SHP77 (cell line): ENCODE data around the gene HOXB6.

Source experiments
- DNase-seq, 2 experiments: peaks; one replicate each; lab custom pipeline; 2025; lab: John Stamatoyannopoulos, UW

Gene HOXB6

DNA sequence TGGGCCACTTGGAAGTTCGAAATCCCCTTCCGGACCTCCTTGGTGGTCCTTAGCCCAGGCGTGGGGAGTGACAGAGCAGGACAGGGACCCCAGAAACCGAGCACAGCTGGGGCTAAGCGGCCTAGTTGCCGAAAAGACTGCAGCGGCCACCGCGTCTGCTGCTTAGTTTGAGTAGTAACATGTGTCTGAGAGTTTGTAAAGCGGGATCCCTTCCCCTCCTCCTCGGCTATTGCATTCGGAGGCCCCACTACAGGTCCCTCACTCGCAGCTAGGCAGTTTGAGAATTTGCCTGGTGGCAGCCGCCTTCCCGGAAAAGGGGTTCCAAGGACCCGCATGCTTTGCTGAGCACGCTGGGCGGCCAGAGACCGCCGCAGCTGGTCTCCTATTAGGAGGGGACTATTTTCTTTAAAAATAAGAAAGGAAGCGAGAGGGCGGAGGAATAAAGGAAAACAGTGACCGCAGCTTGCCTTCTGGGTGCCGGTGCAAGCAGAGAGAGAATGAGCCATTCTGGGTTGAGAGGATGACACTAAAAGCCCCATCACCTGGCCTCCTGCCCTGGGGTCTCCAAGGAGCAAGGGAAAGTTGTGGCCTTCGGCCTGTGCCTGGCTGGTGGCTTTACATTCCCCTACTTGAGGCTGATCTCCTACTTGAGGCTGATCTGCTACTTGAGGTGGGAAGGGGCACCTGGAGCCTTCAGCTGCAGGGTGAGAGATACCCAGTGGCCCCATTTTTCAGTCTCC, 10.1 kb downstream of the HOXB6 start:
- no peak for DNase-seq

DNA sequence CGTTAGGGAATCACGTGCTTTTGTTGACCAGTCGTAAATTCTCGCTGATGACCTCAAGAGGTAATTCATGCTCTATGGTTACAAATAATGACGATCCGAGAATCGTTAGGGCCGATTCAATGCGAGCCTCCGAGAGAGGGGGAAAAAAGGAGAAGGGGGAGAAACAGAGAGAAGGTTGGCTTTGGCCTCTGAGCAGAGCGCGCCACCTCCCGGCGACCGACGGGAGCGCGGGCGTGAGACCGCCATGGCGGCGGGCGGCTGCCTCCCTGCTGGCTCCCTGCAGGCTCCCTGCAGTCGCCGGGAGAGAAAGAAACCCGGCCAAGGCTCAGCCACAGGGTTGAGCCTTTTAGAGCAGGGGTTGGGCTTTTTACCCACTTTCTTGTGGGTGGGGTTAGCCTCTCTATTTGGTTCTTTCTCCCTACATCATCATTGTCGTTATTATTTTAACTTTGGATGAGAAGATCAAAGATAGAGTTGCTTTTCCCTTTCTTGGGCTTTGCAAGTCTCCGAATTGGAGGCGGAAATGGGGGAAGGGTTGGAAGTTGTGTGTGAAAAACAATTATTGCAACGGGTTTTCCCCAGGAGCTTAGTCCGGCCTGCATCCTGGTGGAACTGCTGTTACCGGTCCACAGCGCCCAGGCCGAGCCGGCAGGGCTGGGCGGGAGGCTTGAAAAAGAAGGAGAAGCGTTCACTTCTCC, 10.8 kb downstream of the HOXB6 start:
- DNase-seq: peak; percentile 95 to 99

DNA sequence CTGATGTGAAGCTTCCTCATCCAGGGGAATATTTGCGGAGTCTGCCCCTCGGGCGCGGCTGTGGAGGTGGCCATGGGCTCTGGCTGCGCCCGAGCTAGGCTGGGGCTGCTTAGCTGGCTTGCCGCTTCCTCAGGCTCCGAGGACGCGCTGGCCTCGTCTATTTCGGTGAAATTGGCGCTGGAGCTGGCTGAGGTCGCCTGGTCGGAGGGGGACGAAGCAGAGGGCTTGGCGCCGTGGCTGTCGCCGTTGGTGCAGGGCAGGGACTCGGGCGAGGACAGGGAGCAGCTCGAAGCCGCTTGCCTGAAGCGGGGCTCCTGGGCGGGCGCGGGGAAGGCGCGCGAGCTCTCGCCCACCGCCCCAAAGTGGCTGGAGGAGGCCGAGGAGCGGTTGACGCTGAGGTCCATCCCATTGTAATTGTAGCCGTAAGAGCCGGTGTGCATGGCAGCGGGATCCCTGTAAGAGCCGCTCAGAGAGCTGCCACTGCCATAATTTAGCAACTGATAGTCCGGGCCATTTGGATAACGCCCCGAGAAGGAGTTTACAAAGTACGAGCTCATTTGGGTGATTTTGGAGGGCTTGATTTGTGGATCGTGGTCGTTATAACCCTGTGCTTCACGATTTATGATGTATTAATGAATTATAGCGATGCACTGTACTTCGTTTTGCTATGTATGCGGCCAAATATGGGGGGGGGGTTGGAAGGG, 11.5 kb downstream of the HOXB6 start, which contains the start of gene HOXB5:
Gene HOXB5, minus strand, starts transcription at position 654 of the 704 bp plus-strand sequence. Its CDS starts 97 bp downstream, at position 557.
- DNase-seq: peak; percentile 75 to 77

DNA sequence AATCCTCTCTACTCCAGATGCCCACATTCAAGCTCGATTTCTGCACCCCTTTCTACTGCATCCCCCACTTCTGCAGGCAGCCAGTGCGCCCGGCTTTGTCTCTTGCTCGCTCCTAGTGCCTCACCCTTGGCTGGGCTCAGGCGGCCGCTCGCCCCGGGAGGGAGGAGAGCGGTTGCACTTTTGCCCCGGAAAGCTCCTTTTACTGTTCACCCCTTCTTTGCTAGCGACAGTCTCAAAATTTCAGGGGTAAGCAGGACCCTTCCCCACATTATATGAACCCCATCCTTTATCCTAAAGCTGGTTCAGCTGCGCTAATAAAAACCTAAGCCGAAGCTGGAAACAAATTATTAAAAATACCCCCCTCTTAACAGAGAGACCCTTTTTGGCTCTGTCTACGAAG, 12.2 kb downstream of the HOXB6 start:
- DNase-seq: peak in 1 of 2 experiments; percentile 26

DNA sequence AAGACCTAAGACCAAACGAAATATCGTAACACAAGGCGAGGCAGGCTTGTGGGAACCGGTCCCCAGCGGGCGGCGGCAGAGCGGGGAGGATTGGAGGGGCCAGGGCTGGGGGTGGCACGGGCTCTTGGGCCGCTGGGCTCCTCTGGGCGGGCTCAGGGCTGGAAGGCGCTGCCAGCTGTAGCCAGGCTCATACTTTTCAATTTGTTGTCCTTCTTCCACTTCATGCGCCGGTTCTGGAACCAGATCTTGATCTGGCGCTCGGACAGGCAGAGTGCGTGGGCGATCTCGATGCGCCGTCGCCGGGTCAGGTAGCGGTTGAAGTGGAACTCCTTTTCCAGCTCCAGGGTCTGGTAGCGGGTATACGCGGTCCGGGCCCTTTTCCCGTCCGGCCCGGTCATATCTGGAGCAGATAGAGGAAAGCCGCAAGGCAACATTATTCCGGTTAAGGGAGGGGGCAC, 12.7 kb downstream of the HOXB6 start:
- peak in 1 of 2 experiments; percentile 28 for DNase-seq

DNA sequence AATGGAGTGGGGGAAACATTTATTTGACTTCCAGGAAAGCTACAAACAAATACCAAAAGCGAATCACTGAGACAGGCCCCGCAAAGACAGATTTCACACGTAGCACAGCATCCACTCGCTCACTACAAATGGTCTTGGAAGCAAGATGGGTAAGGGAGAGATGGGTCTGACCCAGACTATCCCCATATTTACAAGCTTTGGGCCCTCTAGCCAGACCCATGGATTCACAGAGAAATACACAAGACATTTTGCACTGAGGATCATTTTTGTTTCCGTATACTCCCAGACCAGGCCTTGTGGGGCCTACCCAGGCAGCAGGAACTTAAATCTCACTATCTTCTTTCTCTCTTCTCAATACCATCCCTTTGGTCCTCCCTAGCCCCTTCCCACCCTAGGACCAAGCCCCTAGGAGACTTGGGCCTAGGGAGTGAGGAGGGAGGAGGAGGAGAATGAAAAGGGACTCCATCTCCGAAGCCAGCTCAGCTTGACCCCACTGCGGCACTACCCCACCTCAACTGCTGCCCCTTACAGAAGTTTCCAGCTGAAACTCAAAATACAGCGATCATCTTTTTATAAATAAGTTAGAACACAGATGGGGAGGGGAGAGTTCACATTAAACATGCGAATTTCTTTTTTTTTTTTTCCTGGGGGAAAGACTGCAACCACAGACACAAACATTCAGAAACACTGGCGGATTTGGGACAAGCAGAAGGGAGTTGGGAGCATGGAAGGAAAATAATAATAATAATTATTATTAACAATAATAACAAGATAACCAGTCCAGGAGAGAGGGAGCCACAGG, 13.3 kb downstream of the HOXB6 start:
- DNase-seq: no peak

DNA sequence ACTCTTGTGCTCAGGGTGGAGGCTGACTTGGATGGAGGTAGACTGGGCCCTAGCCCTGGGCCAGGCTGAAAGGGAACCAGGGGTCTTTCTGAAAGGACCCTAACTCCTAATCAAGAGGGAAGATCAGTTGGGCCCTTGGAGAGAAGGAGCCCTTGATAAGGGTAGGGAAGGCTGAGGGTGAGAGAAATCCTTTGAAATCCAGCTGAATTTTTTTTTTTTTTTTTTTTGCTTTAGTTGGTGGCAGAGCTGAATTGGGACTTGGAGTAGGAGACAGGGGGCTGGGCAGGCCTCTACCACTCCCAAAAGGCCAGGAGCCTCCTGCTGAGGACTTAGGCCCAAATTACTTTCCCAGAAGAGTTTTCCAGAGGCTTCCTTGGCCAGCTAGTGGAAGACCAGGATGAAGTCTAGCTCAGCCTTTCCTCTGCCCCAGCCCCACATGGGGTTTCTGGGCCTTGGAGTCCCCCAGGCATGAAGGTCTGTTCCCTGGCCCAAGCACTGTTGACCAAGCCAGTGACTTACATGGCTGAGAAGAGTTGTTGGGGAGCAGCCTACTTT, 14.1 kb downstream of the HOXB6 start:
- DNase-seq: no peak

DNA sequence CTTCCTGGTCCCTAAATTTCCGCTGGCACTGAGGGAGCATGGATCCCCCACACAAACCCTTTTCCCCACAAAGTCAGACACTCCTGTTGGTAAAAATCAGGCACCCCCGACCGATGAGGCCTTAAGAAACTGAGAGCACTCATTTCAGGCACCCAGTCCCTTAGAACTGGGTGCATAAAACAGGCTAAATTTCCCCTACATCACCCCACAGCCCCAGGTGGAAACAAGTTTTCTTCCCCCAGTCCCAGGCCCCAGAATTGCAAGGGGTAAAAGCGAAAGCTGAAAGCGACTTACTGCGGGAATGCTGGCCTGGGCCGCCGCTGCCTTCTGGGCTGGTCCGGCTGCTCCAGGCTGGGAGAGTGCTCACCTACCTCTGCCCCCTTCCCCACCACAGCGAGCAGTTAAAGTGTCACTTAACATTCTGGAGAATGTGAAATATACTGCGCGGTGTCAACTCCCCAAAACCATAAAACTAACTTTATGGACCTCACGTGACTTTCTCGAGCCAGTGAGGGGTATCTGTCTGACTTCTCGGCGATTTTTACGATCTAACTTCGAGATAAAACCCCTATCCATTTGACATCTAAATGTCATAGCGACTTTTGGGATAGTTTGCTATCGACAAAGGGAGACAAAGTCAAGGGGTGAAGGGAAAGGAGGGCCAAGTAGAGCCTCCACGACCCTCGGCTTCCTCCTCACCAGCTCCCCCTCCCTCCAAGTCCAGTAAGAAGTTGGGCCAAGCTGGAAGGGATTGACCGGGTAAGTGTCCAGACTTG, 14.8 kb downstream of the HOXB6 start, which contains the start of gene HOXB3:
Gene HOXB3, minus strand, starts transcription at position 411 of the 776 bp plus-strand sequence. CDS start 37,767 bp downstream, outside the sequence.
- peak in 1 of 2 experiments; percentile 32 for DNase-seq

DNA sequence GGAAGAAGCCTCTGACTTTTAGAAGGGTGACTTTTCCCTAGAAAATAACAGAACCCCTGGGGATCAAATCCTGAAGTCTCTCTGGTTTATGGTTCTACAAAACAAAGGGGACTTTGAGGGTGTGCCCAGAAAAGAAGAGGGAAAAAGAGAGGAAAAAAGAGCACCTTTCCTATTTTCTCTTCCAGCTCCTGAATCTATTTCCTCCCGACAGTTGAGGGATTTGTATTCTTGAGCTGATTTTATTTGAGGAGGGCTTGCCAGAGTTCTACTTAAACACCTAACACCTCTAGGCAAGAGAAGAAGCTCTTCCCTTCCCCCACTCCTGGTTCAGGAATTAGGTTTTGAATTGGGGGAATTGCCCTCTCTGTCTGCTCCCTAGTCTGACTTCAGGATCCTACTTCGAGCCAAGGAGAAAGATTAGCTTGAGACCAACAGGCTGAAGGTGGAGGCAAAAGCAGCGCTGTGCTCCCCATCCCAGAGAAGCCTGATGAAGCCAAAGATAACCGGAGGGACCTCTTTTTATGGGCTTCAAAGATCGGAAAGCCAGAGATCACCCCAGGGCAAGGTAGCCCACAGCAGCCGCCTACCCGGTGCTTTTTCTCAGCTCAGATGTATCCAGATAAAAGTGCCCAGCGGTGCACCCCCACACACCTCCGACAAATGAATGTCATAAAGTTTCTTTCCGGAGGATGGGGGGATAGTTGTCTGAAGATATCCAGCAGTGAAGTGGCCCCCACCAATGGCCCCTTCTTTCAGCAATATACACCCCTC, 15.5 kb downstream of the HOXB6 start:
- no peak for DNase-seq

DNA sequence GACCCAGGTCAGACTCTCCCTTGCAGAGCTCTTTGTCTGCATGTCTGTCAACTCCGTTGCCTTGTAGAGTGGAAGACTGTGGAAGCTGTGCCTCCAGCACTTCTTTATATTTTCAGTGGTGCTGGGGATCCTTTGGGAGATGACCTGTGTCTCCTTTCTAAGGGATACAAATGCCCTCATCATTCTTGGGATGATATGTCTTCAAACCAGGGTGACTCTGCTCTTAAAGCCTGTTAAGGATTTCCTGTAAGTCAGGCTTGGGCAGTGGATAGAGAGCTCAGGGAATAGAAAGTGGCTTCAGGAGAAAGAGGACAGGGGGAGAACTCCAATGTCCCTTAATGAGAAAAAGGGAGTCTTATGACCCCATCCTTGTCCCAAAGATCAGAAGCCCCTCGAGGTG, 16.3 kb downstream of the HOXB6 start:
- DNase-seq: no peak

DNA sequence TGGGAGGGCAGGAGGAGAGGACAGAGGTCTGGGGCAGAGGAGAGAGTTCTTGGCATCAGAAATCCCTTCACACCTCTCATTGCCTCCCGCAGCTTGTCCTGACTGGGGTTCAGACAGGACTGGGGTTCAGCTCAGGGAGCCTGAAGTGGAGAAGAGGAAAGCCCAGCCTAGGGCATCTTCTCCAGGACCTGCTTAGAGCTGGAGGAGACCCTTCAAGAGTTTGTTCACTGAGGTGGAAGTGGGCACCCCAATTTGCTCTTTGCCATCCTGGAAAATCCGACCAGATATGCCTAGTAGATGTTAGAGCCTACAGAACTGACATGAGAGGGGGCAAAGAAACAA, 16.7 kb downstream of the HOXB6 start:
- no peak for DNase-seq

DNA sequence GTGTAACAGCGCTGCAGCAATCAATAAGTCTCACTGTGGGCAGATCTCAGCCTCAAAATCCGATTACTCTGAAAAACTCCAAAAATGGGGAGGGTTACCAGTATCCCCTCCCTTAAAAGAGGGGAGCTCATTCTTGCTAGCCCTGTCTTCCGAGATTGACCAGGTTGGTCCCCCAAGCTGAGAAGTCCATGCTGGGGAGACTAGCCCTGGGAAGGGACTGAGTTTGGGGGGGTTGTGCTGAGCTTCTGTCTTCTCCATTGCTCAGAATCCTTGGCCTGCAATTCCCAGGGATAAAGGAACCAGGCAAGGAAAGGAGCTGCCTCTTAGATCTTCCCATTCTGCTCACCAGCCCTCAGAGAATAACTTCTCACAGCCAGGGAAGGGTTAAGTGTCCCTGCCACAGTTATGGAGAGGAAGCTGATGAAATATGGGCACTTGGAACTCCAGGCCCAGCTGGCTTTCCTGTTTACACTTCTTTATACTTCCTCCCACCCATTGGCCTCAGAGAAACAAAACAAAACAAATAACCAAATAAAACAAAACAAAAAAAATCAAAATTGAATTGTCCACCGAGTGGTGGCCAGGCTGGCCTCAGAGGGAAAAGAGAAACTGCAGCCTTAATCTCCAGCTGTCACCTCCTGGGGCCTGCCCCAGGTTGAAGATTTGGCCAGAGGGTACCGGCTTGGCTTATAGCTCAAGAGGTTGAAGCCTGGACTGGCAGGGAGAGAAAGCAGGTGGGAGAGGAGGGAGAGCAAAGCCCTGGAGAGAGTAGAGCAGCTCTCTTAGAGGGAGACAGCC, 17.3 kb downstream of the HOXB6 start:
- DNase-seq: peak; percentile 93 to 95

DNA sequence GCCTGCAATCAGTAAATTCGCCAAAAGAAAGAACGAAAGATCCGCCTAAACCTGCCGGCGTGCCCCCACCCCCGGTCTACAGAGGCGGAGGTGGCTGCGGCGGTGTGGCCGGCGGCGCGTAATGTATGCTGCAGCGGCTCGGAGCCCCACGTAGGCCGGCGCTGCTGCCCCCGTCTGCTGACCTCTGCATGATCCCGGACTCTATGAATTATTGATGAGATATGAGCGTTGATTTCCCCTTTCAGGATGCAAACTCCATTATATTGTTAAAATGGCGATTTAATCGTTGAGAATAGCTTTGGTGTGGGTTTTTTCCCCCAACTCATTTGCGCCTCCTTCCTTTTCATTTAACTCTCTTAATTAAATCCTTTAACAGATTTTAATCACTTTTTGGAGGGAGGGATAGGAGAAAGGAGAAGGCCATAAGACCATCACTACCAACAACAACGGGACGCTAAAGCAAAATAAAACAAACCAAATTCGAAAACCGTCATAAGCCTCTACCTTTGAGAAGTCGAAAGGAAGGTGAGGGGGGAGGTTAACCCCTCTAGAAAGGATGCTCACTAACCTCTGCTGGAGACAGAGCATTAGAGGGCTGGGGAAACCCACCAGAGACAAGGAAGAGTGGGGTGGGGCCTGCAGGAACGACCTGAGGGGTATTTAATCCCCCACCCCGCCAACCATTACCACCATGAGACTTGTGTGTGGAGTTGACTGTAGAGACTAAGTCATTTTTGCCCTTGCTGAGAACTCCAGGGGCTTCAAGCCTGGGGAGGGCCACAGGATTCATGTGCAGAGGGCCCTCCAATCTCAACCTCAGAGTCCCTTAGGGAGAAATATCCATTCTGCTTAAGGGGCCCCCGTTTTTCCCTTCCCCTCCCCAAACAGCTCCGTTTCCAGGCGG, 18.2 kb downstream of the HOXB6 start:
- DNase-seq: peak; percentile 54 to 63

DNA sequence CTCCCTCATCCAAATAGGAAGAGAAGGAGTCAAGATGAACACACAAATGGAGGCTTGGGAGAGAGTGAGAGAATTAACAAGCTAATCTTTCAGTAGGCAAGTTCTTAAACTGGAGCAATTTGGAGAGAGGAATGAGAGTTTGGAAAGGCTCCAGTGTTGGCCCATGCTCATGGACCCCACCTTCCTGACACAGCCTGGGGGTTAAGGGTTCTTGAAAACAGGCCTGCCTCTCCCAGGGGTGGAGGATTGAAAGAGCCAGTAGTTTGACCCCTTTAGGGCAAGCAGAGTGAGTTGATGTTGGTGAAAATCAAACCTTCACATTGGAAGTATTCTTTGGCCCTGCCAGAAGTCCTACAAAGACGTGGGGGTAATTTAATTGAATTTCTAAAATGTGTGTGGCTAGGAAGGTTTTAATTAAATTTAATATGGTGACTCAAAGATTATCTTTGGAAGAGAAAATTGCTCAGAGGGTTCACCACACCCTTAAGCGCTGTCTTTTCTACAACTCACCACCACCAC, 20.5 kb downstream of the HOXB6 start:
- no peak for DNase-seq

DNA sequence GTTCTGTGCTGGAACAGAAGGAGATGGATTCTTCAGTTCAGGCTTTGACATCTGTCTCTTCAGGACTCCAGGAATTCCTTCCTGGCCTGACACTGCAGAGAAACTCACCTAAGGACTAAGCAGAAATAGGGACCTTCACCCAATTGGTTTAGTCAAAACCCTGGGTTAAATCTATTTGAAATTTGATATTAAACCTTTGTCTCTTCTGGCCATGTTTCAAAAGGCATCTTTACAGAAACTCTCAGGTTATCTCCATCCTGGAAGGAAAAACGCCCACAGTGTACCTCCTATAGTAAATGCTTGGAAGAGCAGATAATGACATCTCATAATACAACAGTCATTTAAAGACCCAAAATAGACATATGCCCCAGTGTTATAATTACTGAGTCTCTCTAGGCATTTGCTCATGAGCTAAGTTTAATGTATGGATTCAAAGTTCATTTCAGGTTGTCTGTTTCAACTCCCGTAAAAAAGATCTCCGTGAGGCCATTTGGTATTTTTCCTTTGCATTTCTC, 21.0 kb downstream of the HOXB6 start:
- DNase-seq: no peak

DNA sequence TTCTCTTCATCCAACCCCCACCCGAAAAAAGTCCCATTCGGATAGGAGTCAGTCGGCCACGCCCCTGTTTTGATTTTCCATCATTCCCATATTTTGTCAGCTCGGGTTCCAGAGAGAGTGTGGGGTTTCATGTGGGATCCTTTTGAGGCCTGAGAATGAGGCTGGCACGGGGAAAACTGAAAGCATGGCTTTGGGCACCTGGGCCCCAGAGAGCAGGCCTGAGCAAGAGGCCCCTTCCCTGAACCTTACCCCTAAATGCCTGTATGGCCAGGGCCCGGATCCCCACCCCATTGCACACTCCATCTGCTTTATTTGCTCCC, 22.1 kb downstream of the HOXB6 start:
- no peak for DNase-seq

DNA sequence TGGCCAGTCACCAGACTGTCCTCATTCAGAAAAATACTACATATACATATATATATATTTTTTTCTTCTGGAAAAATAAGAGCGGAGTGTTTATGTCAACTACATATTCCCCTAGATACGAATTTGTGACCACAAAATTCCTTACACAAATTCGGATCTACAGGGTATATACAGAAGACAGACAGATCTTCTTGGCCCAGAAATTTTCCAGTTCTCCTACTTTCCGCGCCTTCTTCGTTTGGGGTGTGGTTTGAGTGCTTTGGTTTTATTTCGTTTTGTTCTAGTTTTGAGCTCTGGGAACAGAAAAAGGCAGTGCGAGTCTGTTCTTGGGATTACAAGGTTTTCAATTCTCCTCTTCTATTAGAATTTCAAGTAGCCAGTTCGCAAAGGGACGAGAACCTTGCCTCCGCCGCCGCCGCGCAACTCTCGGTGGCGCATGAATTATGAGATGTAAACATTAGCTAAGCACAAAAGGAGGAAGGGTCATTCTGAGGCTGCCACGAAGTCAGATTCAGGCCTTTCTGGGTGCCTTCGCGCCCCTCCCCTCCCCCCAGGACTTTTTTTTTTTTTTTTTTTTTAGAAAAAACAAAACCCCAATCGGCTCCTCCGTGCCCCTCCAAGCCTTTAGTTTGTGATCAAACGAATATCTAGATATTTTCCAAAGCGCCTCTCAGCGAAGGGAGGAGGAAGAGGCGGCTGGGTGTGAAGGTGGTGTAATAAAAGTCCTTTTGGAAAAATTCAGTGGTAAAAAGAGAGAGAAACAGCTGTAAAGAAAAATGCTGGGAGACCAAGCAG, 24.8 kb downstream of the HOXB6 start:
- DNase-seq: no peak
